SW480 (cell line): Measurements from ENCODE around the gene GRIN3B.
A peak's percentile ranks its signal among the peaks of the same experiment; 100 is the strongest.

Source experiments
- DNase-seq: peaks from one replicate; pipeline ENCODE4 v3.0.0-alpha.2; 2016; ENCODE audit warnings: low spot score

Gene GRIN3B

GRCh38 chr19:991174-991931 is 8.9 kb upstream of the GRIN3B start:
- DNase-seq, result no peak

GRCh38 chr19:991932-992669 is 8.1 kb upstream of the GRIN3B start:
- DNase-seq, result no peak

- DNase-seq, result no peak
Measured at GRCh38 chr19:992670-993055, 7.6 kb upstream of the GRIN3B start.

GRCh38 chr19:993361-993830 is 6.8 kb upstream of the GRIN3B start:
- no peak for DNase-seq

GRCh38 chr19:993831-994393 is 6.3 kb upstream of the GRIN3B start:
- no peak for DNase-seq

GRCh38 chr19:994516-994915 is 5.7 kb upstream of the GRIN3B start:
- DNase-seq, result no peak

GRCh38 chr19:995051-995827 is 5.0 kb upstream of the GRIN3B start:
- peak; percentile 18 for DNase-seq

- peak; percentile 43 for DNase-seq
Measured at GRCh38 chr19:996051-996838, 4.0 kb upstream of the GRIN3B start.

GRCh38 chr19:998064-998463 is 2.2 kb upstream of the GRIN3B start:
- DNase-seq, result no peak

- DNase-seq, result no peak
Measured at GRCh38 chr19:999379-999719, 870 bp upstream of the GRIN3B start.

- DNase-seq, result no peak
Measured at GRCh38 chr19:1000591-1001537, 645 bp downstream of the GRIN3B start.

GRCh38 chr19:1001538-1002166 is 1.4 kb downstream of the GRIN3B start:
- no peak for DNase-seq

- no peak for DNase-seq
Measured at GRCh38 chr19:1002600-1002999, 2.4 kb downstream of the GRIN3B start.

- DNase-seq, result no peak
Measured at GRCh38 chr19:1003283-1003682, 3.1 kb downstream of the GRIN3B start.

- DNase-seq, result no peak
Measured at GRCh38 chr19:1004204-1004802, 4.1 kb downstream of the GRIN3B start.

- DNase-seq, result peak; percentile 22
Measured at GRCh38 chr19:1004803-1005664, 4.8 kb downstream of the GRIN3B start.

- DNase-seq, result no peak
Measured at GRCh38 chr19:1006711-1007398, 6.6 kb downstream of the GRIN3B start.
